Astrocyte of the hippocampus (primary cell): ENCODE data around the gene CRYL1.
"Not testable (repeated sequence)": the region's sequence is repeated elsewhere in the genome, so short reads cannot be mapped to it uniquely, and the experiment has no call there.

Source experiments
- DNase-seq: peaks from one replicate; pipeline ENCODE4 v3.0.0; 2011; ENCODE audit warnings: low read depth, low spot score

The CRYL1 gene

DNA sequence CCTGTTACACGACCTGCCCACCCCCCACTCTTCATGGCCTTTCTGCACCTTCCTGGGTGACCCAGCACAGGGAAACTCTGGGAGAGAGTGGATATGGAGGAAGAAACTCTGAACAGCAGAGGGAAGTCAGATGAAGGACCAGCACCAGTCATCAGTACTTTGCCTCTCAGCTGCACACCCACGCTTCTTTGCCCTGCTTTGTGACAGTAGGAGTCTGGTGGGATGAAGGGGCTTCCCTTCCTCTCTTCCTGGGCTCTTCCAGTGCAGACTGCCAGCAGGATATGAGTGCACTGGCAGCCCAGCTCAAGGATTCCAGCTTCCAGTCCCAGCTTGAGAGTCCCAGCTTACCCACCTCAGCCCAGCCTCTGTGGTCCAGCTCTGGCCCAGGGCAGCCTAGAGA is 68.9 kb downstream of the CRYL1 start:
- DNase-seq, result no peak

DNA sequence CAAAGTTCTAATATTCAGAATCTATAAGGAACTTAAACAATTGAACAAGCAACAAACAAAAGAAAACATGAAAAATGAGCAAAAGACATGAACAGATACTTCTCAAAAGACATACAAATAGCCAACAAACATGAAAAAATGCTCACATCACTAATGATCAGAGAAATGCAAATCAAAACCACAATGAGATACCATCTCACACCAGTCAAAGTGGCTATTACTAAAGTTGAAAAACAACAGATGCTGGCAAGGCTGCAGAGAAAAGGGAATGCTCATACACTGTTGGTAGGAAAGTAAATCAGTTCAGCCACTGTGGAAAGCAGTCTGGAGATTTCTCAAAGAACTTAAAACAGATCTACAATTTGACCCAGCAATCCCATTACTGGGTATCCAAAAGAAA is 74.3 kb downstream of the CRYL1 start:
- no peak for DNase-seq

DNA sequence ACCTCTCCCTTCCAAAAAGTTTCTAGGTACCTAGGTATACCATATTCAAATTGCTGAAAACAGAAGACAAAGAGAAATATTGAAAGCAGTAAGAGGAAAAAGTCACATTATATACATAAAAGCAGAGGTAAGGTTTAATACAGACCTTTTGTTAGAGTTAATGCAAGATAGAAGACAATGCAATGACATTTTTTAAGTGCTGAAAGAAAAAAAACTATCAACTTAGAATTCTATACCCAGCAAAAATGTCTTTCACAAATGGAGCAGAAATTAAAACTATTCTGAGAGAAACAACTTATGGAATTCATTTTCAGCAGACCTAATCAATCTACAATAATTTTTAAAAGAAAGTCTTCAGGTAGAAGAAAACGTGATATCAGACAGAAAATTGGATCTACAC is 77.2 kb downstream of the CRYL1 start:
- no peak for DNase-seq

DNA sequence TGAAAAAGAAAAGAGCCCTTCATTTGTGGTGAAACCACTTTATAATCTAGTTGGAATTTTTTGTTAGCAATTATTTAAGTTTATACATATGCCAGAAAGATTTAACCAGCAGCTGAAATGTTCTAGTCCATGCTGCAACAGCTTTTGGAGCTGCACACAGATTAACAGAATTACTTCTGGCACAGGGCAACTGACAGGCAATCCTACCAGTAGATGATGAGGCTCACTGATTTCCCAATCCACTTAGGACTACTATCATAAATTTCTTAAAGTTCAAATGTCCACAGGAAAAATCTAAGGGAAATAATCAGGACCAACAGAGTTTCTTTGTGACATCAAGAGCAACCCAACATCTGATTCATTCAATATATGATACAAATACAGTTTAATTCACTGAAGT is 78.8 kb downstream of the CRYL1 start:
- DNase-seq, result no peak

DNA sequence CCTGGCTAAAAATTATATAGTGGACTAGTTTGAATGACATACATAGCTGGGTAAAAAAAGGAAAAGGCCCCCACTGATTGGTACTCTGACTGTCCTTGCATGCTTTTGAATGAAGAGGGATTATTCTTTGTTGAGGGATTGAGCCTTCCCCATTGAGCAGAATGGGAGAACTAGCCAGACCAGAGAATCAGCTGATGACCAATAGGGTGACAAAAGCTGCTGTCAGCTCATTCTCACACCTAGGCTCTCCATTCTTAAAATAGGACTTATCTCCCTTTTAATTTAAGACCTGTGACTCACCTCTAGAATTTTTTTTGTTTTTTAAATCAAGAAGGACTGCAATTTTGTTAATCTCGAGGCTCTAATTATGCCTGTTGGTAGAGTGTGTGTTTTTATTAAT is 79.3 kb downstream of the CRYL1 start:
- DNase-seq, result no peak

DNA sequence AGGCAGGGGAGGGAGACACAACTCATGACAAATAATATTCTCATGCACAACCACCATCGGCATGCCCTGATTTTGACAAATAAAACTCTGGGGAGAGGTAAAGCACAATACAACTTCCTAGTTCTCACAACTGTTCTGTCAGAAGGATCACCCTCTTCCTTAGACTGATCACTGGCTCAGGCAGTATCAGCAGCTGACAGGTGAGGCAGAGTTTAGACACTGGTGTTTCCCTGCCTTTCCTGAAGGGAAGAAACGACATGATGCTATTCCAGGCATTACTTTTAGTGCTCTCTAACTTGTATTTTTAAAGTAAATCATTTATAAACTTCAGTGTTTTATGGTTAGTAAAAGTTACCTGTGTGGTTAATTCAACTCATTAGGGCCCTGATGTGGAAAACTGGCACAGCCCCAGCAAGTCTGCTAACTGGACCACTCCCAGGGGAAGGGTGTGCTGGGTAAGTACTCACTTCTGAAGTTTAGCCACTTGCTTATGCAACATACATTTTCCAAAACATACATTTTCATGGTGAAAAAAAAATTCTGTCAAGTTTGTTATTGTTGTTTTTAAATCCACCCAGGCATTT is 82.8 kb downstream of the CRYL1 start:
- DNase-seq, result no peak

DNA sequence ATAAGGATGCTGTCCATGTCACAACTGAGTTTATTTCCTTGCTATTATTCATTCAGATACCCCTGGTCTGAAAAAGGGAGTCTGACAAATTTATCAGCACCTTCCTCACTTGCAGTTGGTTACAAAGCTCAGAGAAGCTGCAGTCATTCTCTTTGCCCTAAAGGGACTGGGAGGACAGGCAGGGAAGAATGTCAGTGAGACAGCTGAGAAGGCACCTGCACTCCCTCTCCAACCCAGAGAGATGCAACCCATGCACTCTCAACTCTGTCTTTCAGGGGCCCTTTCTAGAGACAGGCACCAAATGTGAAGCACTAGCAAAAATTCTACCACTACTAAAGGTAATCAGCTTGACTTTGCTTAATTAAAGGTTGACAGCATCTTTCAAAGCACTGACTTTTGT is 83.3 kb downstream of the CRYL1 start:
- no peak for DNase-seq

DNA sequence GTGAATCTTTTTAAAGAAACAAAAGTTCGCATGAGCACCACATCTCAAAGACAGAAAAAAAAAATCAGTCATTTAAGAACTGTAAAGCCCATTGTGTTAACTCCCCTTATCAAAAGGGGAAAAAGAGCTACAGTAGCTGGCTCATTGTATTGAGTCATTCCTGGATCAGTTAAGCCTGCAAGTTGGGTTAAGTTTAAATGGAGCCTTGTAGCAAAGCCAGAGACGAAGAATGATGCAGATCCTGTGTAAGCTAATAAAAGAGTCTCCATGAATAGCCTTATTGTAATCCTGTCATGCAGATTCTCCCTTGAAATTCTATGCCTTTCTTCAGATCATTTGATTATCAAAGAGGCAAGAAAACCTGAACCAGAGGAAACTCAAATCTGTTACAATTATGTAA is 83.8 kb downstream of the CRYL1 start:
- DNase-seq, result peak; percentile 56

DNA sequence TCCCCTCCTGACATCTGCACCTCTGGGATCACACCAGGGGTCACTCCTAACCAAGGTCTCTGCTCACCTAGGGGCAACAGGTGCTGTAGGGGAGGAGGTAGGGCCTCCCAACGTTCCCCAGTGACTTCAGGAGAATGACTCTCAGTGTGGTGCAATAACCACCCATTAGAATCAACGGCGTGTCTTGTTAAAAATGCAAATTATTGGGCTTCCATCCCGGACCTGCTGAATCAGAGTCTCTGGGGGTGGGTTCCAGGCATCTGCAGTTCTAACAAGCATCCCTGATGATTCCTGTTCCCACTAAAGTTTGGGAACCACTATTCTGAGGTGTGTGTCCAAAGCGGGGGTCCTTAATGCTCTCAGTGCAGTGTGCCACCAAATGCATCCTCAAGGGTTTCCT is 84.6 kb downstream of the CRYL1 start:
- no peak for DNase-seq

DNA sequence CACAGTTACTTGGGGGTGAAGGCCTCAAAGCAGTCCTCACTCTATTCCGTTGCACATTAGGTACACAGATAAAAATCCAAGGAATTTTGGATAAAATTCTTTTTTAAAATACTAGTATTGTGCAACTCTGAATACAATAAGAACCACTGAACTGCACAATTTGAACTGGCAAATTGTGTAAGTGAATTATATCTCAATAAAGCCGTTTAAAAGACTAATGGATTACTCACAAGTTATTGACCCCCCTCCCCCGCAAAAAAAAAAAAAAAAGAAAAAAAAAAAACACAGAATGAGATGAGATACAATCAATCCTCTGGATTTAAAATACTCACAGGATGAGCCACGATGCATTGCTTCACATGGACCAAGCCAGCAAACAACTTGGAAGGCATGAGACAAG is 86.4 kb downstream of the CRYL1 start:
- DNase-seq, result no peak

DNA sequence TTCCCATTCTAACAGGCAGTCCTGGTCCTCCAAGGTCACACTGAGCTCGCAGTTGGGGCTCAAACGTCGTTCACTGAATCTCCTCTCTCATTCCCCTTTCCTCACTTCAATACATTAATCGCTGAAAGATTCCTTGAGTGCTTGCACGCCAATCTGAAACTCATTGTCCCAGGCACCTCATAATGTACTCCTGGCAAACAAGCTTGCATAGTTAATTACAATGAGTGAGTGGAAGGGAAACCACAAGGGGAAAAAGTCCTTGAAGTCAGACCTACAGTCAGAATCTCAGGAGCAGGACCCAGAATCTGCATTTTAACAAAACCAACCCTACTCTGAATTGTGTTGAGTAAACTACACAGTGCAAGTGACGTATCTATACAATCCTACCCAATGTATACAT is 86.9 kb downstream of the CRYL1 start:
- peak; percentile 78 for DNase-seq

DNA sequence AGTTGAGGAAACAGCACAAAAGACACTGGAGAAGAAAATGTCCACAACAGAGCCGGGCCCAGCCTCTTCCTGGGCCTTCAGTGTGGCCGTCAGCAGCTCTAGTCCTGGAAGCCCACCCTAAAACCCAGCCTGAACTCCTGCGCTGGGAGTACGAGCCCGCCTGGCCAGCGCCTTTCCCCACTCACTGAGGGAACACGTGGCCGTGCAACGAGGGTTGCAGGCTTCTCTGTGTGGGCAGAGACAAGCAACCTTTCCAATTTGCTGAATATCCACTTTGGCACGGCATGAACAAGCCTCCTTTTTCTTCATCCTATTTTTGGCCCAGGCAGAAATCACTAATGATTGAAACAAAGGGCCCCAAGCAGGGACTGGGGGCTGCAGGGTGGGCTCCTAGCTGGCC is 89.2 kb downstream of the CRYL1 start:
- DNase-seq, result no peak

DNA sequence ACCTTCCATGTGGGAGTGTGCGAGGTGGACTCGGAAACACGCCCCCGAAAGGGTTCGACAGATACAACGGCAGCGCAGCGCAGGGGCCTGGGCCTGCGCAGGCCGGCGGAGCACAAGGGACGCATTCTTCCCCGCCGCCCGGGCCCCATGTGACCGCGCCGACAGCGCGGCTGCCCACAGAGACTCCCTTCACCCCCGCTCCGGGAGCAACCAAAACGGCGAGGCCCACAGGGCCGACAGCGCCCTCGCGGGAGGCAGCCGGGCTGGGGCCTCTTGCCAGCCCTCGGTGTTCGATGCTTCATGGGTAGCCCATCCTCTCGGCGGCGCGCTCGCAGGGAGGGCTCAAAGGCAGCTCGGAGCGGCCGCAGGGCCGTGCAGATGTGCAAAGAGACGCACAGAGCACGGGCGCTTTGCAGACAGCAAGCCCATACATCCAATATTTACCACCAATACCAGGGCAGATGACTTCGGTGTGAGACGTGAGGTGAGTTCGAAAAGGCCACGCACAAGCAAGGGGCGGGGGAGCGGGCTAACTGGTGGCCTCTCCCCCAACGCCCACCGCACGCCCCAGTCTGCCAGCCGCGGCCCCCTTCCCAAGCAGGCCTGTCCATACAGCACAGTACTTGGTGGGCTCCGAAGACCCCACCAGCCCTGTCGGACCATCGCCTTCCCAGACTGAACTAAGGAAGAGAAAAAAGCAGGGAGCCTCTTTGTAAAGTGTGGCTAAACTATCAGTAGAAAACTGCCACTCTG is 89.9 kb downstream of the CRYL1 start:
- no peak for DNase-seq

DNA sequence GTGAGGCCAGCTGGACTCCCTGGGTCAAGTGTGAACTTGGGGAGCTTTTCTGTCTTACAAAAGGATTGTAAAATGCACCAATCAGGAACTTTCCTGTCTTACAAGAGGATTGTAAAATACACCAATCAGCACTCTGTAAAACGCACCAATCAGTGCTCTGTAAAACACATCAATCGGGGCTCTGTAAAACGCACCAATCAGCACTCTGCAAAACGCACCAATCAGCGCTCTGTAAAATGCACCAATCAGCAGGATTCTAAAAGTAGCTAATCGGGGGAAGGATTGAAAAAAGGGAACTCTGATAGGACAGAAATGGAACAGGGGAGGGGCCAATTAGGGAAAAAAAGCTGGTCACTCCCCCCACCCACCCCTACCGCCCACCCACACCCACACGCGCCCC is 91.4 kb downstream of the CRYL1 start:
- not testable (repeated sequence) for DNase-seq

DNA sequence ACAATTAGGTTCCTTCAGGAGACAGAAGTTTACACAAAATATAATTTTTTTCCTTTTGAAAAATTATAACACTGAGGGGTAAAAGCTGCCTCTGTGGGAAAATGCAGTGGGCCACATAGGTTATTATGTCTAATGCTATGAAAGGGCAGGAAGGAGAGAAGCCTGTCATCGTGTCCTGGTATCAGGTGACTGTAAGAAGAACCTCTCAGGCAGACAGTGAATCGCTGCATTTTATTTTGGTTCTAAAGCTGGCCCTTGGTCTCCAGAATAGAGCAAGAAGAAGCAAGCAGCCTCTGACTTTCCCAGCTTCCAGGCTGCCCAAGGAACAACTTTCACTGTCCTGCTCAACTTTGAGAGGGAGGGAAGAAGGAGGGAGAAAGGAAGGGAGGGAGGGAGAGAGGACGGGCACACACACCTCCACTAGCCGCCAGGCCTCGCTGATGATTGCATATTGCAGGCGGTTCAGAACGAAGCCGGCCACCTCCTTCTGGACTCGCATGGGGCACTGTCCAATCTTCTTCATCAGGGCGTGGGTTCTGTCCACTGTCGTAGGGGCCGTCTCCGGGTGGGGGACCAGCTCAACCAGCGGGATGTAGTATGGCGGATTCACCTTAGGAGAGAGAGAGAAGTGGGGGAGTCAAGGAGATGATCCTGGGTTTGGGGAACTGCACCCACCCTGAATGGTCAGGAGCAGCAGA is 93.8 kb downstream of the CRYL1 start:
- DNase-seq, result no peak

DNA sequence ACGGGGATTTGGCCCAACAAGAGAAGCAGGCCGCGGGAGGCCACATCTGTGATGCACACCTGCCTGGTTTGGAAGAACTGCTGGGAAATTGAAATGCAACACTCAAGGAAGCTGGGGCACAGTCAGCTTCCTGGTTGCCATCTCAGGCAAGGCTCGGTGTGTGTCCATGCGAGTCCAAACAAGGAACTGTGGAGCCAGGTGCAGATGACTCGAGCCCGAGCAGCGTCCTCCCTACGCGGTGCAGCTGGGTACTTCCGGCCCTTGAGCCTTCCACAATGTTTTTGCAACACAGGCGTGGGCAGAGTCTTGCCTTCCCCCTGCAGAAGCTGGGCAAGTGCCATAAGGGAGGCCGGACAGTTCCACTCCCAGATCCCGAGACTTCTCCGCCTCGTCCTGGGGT is 94.6 kb downstream of the CRYL1 start:
- DNase-seq, result no peak

DNA sequence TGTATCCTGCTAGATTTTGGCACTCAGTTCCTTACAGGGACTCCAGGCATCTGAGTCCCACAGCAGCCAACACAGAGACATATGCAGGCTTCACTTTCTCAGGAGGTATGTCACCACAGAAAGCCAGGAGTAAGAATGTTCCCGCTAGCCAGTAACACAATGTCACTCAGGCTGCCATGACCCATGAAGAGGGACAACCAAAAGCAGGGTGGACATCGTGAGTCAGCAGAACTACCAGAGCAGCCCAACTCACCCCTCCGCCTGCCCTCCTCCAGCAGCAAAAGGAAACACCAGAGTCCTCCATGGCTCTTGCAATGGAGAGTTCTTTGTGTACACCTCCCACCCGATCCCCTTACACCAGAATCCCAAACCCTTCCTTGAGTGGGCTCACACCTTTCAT is 95.4 kb downstream of the CRYL1 start:
- DNase-seq, result no peak

DNA sequence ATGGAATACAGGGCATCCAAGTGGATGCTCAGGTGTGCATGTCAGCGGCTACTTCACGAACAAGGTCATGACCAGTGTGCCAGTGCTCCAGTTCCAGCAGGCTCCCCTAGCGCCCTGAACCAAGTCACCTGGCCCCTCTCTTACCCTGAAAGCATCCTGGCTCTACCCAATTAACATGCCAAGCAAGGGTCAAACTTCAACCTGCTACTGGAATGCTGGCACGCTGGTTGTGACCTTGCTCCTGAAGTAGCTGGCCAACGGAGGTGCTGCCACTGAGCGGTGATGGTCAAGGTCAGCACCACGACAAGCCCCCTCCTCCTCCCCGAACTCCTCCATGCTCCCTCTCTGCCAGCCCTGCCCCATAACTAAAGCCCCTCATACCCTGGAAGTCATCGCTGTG is 96.0 kb downstream of the CRYL1 start:
- DNase-seq, result no peak

DNA sequence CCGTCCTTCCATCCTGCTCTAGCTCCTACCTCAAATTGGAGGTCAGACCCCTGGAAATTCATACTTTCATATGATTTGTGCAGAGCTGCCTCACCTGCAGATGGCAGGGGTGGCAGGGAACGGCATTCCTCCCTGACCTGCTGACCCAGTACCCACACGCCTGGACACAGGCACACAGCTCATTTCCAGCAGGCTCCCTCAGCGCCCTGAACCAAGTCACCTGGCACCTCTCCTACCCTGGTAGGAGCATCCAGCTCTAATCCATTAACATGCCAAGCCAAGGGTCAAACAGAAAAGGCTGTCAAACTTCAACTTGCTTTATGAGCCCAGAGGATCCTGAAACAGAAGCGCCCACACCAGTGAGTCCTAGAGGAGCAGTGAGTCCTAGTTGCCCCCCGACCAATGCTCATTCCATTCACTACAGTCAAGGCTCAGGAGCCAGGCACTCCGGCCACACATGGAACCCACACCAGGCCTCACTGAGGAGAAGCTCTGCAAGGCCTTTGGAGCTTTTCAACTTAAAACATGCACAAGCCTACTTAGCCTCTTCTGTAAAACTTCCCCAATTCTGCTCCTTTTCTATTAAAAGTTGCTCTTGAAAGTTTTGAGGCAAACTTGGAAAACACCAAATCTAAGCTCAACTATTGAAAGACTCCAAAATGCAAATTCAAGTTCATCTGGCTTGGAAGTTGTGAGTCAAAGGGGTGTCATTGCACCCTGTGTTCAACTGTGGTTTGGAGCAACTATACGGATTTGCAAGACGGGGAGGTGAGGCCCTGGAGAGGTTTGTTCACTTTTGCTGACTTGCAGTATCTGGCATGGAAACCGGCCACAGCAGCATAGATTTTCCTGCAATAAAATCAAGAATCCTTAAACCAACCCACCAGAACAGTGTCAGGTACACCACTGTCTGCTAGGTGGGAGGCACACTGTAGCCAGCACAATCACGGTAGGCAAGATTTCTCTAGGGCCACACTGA is 96.7 kb downstream of the CRYL1 start:
- peak; percentile 51 for DNase-seq

DNA sequence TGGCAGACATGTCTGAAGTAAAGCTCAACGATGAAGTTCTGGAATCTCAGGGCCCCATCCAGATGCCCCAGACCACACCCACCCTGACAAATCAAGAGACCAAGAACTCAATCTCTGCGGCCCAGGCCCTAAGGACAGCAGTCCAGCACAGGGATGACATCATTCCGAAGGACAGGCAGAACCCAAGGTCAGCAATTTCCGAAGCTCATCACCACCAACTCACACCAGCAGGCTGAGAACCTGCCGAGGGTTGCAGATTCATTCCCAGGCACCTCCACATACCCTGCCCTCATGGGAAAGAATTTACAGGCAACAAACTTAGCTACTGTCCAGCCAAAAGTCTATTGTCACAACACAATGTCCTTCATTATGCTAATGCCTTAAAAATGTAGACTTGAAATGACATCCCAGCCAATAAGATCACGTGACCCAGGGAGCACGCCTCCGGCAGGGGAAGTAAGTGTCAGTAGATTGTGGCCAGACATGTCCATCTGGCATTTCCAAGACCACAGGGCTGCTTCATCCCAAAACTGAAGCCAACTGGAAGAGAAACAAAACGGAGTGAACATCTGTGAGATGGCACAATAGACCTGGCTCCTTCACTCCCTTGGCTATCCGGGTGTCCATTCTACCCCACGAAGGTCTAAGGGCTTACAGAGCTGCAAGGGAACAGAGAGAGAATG is 98.8 kb downstream of the CRYL1 start:
- DNase-seq, result no peak

DNA sequence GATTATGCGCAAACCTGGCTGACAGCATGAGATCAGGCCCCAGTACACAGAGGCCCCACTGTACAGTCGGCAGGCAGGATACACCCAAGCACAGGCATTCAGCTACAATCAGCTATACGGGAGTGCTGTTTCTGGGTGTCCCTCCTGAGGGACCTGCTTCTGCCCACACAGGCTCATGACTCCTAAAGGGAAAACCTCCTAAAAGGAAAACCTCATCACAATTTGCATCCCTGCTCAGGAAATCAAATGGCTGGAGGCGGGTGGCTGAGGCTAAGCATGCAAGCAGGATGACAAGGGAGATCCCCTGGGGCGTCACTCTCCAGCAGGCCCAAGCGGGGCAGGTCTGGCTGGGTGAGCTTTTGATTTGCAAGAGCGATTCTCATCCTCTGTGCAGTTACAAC is 99.8 kb downstream of the CRYL1 start:
- DNase-seq, result peak; percentile 44
